TTC549 (cell line): ENCODE measurements around the gene GSTO1.

Experiments used
- FAIRE-seq: peaks from 2 replicates; lab custom pipeline; 2012; peaks lifted over from hg19 to GRCh38; lab: Jason Lieb, UNC

GSTO1 gene

DNA sequence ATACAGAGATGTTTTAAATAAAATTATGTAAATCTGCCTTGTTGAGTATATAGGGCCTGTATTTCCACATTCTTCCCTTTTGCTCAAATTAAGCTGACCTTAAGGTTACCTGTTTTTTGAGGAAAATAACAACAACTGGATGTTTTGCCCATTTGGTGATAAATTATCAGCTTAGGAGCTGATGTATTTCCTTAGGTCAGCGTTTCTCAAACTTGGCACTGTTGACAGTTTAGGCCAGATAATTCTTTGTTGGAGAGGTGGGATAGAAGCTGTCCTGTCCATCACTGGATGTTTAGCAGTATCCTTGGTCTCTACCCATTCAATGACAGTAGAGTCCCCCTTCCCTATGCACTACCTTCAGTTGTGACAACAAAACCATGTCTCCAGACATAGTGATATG lies 21.5 kb downstream of the GSTO1 start:
- no peak for FAIRE-seq

DNA sequence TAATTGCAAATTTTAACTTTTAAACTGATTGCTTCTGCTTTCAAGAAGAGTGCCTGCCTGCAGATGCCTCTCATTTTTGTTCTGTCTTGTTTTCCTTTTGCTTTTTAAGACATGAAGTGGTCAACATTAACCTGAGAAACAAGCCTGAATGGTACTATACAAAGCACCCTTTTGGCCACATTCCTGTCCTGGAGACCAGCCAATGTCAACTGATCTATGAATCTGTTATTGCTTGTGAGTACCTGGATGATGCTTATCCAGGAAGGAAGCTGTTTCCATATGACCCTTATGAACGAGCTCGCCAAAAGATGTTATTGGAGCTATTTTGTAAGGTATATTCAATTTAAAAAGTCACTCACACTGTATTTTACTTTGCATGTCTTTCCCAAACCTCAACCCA lies 23.1 kb downstream of the GSTO1 start:
- FAIRE-seq = no peak

DNA sequence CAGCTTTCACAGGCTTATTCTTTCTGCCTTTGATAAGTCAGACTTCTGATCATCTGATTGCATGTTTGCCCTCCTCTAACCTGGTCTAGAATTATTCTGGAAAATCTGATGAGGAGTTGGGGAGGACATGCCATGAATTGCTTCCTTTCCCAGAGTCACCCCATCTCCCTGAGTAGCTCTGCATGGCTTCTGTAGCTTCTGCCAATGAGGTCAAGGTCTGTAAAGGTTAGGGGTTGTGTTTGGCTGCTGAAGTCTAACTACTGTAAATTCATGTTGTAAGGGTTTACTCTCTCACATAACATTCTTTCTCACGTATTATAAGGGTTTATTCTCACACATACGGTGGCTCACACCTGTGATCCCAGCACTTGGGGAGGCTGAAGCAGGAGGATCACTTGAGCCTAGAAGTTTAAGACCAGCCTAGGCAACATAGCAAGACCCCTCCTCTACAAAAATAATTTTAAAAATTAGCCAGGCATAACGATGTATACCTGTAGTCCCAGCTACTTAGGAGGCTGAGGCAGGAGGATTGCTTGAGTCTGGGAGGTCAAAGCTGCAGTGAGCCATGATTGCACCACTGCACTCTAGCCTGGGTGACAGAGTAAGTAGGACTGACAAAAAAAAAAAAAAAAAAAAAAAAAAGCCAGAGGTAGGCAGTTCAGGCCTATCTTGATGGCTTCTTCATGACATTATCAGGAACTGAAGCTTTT lies 25.0 kb downstream of the GSTO1 start:
- no peak for FAIRE-seq

DNA sequence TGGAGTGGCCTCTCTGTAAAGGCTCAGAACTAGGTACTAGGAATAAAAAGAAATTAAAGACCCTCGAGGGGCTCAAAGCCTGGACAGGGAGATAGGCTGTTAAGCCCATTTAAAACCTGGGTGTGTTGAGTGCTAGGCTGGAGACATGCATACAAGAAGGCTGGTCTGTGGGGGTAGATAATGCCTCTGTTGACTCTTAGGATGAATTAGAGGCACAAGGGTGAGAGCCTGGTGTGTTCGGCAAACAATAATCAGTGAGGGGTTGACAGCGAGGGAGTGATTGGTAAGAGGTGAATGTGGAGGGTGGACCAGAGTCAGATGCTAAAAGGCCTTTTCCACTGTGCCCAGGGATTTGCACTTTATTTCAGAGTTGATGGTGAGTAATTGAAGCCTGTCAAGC lies 27.0 kb downstream of the GSTO1 start:
- no peak for FAIRE-seq

DNA sequence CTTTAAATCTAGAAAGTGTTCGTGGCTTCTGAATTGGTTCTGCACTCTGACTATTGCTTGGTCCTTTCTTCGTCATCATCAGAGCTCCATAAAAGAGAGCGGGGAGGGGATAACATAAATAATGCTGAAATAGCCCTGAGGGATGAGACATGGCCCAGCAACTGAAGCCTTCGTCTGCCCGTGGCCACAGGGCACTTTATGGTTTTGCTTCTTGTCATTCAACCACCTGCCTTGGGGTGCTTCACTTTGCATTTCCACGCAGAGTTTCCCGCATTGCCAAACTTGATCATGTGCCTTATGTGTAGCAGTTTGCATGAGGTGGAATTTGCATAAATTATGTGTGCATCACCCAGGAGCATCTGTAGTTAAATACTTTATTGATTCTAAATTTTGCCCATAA lies 30.2 kb downstream of the GSTO1 start:
- no peak for FAIRE-seq

DNA sequence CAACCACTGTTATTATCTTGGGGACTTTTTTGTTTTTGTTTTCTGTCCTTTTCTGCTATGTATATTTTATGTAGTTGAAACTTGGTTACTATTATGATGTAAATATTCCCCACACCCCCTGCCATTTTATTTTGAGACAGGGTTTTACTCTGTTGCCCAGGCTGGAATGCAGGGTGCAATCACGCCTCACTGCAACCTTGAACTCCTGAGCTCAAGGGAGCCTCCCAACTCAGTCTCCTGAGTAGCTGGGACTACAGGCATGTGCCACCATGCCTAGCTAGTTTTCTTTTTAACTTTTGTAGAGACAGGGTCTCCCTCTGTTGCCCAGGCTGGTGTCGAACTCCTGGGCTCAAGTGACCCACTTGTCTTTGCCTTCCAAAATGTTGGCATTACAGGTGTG lies 32.2 kb downstream of the GSTO1 start:
- FAIRE-seq = no peak

DNA sequence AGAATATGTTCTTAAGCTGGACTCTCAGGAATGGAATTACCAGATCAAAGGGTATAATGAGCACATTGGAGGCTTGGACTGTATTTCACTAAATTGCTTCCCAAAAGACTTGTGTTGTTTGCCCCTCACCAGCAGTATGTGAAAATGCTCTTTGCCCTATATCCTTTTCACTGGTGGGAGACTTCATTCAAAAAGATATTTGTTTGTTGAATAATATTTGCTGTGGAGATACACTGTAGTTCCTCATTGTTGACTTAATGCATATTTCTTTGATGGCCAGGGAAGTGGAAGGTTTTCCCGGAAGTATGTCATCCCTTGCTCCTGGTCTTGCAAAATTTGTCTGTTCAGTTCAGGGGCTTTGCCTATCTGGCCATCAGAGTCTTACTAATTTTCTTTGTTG lies 33.7 kb downstream of the GSTO1 start:
- no peak for FAIRE-seq

DNA sequence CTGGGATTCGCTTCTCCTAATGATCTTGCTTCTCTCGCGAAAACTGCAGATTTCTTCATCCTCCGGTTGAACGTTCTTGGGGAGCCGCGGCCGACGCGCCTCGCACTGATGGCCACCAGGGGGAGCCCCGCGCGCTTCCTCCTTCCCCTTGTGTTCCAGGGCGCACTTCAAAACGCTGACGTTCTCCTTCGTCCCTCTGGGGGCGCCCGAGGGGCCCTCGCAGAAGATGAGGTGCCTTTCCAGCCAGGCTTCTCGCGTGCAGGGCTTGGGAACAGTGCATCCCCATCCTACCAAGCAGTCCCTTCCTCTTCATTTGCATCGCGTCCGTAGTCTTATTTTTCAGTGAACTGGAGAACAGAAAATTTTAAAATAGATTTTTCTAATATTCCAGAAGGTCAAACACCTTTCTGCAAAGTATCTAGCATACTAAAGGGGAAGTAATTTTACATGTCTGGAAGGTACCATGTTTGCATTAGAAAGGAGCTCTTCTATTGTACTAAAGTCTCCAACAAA lies 36.8 kb downstream of the GSTO1 start:
- FAIRE-seq = peak; percentile 3

DNA sequence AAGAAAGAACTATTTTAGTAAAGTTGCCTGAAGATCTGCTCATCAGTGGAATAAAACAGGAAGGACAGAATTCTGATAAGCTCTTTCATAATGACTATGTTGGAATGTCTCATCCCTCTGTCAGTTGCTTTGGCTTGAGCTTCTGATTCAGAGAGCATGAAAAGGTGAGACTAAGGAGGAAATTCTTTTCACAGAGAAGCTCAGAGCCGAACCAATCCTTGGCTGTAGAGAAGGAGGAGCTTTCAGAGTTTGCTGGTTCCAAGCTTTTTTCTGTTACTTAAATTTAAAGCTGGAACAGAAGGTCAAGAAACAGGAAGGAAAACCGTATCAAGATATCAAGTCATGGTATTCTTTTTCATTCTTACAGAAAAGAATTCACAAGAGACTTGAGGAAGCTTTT lies 38.3 kb downstream of the GSTO1 start:
- no peak for FAIRE-seq

DNA sequence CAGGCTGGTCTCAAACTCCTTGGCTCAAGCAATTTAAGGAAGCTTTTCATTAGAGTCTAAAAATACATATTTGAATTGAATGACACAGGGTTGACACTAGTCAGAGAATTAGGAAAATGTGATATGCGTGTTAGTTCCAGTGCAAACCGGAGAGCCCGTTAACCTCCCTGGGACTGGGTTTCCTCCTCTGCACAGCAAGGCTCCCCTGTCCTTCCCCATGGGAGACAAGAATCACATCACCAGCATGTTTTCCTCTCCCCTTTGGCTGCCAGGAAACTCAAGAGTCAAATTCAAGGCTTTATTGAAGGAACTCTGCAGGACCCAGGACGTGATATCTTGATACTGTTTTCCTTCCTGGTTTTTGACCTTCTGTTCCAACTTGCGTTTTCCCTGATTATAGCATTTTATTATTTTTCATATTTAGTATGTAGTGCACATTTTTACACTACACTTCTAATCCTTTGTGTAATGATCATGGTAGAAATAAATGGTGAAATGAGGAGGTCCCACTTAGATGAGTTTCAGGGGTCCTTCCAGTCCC lies 39.2 kb downstream of the GSTO1 start:
- no peak for FAIRE-seq

DNA sequence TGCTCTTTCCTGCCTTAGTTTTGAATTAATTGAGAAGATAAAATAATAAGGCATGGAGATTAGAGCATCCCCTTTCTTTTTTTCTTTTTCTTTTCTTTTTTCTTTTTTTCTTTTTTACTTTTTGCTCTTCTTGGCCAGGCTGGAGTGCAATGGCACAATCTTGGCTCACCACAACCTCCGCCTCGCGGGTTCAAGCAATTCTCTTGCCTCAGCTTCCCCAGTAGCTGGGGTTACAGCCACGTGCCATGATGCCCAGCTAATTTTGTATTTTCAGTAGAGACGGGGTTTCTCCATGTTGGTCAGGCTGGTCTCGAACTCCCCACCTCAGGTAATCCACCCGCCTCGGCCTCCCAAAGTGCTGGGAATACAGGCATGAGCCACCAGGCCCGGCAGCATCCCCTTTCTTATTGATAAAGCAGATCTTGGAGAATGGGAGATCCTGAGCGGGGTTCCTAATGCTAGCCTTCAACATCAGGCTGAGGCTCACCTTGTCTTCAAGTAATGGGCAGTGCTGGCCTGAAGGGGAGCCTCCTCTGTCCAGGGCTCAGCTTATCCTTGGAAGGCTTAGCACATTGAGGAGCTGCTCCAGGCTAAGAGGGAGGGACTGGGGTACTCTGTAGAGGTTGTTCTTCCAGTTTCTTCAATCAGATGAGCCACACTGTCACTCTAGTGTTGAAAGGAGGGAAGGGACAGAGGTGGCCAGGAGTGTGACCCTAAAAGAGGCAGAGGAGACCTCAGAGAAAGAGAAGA lies 42.2 kb downstream of the GSTO1 start:
- FAIRE-seq = no peak

DNA sequence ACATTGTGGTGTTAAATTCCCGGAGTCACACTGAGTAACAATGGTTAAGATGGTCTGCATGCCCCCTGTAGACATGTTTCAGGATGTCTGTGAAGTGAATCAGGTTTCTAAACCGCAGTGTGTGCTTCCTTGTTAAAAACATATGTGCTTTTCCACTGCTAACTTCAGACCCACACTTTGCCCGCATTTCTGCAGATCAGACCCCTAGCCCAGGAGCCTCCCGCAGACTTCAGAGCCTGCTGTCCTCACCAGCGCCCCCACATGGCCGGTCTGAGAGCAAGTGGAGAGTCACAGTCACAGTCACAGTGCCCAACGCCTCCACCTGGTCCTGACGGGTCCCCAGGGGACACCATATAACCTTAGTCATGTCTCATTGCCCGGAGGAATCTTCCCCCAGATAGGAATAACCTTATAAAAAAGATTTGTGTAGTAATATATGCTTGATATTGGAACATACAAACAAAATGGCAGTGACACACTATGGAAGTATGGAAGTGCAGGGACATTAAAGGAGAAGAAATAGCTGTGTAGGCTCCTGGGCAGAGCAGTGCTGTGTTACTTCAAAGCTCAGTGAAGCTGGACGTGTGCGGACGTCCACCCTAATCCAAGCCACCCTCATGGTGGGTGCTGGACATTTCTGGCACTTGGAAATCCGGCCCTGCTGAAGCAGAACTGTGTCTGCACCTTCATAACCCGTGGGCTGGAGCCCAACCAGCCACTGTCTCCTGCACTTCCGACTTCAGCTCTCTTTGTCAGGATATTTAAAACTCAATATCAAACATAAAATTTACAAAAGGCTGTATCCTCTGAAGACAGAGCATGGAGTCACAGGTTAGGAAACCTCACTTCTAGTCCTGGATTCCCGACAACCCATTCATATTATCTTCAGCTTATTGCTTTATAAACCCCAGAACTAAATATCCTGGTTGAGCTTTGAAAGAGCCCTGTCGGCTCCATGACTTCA lies 43.3 kb downstream of the GSTO1 start:
- no peak for FAIRE-seq

DNA sequence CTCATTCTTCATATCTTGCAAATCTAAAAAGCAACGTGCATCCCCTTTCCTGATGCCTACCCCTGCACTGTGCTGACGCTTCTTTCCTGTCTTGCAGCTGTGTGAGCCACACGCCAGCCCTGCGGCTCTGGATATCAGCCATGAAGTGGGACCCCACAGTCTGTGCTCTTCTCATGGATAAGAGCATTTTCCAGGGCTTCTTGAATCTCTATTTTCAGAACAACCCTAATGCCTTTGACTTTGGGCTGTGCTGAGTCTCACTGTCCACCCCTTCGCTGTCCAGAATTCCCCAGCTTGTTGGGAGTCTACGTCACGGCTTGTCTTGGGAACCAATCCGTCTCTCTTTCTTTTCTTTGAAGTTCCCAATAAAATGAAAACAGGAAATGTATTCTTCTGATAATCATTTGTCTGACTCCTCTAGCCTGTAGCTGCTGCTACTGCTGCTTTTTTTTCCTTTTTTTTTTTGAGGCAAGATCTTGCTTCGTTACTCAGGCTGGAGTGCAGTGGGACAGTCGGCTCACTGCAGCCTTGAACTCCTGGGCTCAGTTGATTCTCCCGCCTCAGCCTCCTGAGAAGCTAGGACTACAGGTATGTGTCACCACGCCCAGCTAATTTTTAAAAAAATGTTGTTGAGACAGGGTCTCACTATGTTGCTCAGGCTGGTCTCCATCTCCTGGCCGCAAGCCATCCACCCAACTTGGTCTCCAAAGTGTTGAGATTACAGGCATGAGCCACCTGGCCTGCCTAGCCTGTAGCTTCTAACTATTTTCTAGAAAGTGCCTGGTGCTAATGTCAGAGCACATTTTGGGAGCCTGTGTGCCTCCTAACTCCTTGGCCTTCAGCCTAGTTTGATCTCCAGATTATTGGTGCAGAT lies 44.6 kb downstream of the GSTO1 start:
- FAIRE-seq = no peak

DNA sequence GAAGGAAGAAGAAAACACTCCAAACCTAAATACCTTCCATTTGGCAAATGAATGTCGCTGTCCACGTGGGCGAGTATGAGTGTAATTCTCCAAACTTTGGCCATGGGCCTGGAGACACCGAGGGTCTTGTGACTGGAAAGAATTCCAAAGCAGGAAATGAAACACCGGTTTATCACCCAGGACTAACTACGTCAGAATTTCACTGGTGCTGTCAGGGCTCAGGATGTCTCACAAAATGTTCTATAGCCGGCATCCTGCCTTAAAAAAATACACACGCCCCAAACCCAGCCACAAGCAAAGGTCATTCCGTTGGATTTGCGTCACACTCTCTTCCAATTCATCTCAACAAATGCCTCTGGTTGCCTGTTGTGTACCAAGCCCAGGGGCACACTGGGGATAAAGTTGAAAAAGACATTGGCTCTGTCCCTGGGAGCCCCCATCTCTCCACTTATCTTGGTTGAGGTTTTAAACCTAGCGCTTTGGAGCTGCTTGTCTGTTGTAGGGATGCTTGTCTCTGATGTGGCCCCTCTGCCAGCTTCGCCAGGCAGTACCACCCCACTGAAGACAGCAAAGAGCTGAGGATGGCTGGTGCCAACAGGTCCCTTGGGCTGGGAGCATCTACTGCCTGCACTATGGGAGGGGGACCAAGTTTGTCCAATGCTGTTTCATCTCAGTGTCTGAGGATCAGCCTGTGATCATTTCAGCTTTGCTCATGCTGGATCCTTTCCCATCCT lies 45.5 kb downstream of the GSTO1 start:
- FAIRE-seq = no peak

DNA sequence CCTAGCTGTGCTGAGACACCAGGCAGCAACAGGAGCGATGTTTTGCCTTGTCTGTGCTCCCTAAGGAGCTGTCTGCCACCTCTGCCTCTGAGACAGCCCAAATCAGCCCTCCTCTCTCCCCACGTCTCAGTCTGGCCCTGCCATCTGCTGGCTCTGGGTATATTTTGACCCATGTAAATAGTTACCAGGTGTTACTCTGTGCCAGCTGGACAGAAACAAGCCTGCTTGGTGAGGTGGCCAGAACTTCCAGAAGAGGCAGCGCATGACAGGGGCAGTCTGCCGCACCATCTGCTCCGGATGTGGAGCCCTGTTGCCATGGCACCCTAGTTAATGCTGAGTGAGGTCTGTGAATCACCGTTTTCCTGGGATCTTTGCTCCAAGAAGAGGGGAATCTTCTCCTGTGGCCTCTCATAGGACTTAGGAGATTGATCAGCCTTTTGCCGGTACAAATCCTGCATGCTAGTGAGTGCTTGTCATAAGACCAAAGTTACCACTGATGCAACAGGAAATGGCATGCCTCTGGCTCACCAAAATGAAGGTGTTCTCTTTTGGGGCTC lies 46.1 kb downstream of the GSTO1 start:
- FAIRE-seq = no peak

DNA sequence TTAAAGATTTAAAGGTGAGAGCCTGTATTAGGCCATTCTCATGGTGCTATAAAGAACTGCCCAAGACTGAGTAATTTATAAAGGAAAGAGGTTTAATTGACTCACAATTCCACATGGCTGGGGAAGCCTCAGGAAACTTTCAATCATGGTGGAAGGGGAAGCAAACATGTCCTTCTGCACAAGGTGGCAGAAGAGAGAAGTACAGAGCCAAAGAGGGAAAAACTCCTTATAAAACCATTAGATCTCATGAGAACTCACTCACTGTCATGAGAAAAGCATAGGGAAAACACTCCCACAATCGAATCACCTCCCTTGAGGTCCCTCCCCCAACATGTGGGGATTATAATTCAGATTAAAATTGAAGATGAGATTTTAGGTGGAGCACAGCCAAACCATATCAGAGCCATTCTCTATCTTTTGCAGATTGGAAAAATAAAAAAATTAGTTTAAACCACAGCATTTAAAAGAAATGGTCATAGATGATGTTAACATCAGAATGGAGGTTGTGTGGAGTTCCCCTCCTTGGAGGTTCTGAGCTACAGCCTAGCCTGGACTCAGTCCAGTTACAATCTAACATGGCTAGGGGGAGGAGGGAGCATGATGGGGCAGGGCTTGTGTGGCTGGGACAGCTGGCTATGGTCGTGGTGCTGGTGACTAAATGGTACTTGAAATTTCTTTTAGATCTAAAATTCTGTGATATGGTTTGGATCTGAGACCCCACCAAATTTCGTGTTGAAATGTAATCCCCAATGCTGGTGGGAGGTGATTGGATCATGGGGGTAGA lies 47.4 kb downstream of the GSTO1 start:
- no peak for FAIRE-seq

DNA sequence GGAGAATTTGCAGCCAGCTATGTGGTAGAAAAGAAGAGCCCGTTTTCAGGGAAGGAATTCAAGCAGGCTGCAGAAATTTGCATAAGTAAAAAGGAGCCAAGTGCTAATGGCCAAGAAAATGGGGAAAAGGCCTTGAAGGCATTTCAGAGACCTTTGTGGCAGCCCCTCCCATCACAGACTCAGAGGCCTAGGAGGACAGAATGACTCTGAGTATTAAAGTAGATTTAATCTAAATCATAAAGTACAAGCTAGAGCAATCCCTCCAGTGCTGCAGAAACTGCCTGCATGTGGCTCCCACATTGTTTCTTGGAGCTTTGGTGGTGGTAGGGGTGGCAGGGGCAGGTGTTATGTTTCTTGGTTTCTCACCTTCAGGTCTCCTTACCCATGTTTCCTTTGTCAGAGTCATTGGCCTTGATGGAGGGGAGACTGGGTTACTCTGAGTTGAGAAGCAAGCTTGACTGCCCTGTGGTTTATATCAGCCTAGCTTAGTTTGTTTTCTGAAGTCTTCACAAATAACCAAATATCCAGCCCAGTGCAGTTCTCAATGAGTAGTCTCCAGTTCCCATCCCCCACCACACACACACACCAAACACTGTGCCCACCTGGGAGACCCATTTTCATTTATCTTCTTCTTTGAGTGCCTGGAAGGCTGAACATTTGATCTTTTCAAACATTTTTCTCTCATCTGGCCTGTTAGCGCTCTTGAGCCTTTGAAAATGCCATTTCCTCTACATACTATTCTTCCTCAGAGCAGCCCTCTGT lies 49.1 kb downstream of the GSTO1 start:
- no peak for FAIRE-seq

DNA sequence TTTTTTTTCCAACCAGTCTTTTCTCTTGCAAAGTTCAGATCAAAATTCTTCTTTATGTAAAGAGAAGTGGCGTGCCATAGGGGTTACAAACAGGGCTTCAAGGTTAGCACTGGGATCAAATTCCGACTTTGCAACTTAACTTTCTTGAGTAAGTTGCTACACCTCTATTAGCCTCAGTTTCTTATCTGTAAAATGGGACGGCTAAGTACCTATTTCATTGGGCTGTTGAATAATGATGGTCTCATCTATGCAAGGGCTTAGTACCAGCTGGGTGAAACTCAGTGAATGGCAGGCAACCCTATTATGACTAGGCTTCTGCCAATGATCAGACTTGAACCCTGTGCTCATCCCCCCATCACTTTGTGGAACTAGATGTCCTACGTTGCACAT lies 49.7 kb downstream of the GSTO1 start:
- FAIRE-seq = no peak

DNA sequence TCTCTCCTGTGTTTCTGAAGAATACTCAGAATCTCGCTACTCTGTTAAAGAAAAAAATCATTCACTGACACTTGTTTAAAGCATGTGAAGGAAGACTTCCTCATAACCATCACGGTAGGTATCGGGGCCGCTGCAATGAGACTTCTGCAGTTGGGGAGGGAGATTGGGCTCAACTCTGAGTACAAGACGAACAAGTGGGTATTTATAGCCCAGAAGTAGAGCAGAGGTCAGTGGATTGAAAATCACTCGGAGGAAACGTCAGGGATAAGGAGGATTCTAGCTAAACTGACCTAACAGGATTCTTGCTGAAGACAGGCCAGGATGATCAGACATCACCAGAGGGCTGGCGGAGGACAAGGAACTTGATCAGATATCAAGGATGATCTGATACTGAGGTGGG lies 50.2 kb downstream of the GSTO1 start:
- no peak for FAIRE-seq
